LoVo (cell line): ENCODE data around the gene SCAF4.
"Not testable (repeated sequence)": the region's sequence is repeated elsewhere in the genome, so short reads cannot be mapped to it uniquely, and the experiment has no call there.

Experiments
- DNase-seq: peaks from one replicate; pipeline ENCODE4 v3.0.0-alpha.2; 2016; ENCODE audit warnings: low spot score

SCAF4 gene, protein sequence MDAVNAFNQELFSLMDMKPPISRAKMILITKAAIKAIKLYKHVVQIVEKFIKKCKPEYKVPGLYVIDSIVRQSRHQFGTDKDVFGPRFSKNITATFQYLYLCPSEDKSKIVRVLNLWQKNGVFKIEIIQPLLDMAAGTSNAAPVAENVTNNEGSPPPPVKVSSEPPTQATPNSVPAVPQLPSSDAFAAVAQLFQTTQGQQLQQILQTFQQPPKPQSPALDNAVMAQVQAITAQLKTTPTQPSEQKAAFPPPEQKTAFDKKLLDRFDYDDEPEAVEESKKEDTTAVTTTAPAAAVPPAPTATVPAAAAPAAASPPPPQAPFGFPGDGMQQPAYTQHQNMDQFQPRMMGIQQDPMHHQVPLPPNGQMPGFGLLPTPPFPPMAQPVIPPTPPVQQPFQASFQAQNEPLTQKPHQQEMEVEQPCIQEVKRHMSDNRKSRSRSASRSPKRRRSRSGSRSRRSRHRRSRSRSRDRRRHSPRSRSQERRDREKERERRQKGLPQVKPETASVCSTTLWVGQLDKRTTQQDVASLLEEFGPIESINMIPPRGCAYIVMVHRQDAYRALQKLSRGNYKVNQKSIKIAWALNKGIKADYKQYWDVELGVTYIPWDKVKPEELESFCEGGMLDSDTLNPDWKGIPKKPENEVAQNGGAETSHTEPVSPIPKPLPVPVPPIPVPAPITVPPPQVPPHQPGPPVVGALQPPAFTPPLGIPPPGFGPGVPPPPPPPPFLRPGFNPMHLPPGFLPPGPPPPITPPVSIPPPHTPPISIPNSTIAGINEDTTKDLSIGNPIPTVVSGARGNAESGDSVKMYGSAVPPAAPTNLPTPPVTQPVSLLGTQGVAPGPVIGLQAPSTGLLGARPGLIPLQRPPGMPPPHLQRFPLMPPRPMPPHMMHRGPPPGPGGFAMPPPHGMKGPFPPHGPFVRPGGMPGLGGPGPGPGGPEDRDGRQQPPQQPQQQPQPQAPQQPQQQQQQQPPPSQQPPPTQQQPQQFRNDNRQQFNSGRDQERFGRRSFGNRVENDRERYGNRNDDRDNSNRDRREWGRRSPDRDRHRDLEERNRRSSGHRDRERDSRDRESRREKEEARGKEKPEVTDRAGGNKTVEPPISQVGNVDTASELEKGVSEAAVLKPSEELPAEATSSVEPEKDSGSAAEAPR

DNA sequence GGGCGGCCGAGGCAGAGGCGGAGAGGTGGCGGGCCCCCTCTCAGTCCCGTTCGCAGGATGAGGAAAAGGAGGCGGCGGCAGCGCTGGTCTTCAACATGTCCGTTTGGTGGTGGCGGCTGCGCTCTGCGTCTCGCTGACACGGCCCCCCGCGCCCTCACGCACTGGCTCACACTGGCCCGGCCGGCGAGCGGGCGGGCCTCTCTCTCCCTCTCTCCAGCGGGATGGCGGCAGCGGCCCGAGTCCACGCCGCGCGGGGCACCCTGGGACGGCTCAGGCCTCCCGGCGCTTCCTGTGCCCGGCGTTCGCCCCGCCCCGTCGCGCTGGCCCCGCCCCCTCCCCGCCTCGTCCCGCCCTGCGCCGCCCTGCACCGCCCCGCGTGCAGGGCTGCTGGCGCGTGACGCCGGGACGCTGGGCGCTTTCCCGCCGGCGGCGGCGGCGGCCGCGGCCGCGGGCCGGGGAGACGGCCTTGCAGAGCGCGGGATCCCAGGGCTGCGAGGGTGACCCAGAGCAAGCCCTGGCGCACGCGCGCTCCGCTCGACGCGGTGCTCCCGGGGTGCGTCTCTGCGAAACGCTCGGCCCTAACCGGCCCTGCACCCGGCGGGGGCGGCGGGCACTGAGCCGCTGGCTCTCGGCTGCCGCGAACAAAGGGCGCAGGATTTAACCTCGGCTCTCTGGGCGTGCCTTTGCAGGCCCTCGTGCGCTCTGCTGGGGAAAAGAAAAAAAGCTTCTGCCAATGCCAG, at the start of gene SCAF4:
Gene SCAF4 (minus strand): TSS at position 262 of the 740 bp plus-strand sequence. CDS start 426 bp downstream, outside the sequence.
- DNase-seq: peak; percentile 94

DNA sequence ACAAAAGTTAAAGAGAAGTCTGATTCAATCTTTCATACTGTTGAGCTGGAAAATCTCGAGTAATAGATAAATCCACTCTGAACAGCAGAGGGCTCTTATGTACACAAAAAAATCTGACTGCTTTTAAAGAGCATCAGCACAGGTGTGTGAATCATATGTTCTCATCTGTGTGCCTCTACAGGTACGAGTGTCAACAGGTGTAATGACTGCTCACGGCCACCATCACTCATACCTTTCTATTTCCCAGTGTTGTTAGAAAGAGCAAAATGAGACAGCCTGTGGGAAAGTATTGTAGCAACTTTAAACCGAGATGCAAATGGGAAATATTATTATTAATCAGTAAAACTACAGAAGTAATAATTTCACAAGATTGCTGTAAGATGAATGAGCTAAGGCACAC, 49.0 kb upstream of the SCAF4 start:
- DNase-seq: peak; percentile 31

DNA sequence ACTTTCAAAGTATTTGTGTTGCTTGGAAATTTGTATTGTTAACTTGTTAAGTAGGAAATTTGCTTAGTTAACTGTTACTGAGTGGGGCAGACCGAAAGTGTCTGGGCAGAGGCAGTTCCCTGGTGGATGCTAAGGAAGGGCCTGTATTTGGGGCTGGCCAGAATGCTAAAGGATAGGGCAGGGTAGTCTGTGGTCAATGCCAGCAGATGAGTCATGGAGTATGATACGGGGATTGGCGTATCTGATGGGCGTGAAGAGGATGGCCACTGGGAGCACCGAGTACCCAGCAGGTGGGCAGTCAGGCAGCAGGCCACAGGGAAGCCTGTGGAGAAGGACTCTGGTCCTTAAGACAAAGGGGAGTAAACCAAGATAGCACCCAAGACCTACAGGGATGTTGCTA, 46.6 kb upstream of the SCAF4 start:
- DNase-seq: no peak

DNA sequence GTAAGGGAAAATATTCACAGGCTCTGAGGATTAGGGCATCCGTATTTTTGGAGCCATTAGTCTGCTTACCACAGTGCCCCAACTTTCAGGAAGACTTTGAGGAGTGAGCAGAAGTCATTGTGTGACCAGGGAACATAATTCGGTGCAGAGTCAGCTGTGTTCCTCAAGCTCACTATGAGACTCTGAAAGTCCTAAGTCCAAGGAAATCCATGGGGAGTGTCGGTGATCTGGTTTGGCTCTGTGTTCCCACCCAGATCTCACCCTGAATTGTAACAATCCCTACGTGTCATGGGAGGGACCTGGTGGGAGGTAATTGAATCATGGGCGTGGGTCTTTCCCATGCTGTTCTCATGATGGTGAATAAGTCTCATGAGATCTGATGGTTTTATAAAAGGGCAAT, 45.9 kb upstream of the SCAF4 start:
- no peak for DNase-seq

DNA sequence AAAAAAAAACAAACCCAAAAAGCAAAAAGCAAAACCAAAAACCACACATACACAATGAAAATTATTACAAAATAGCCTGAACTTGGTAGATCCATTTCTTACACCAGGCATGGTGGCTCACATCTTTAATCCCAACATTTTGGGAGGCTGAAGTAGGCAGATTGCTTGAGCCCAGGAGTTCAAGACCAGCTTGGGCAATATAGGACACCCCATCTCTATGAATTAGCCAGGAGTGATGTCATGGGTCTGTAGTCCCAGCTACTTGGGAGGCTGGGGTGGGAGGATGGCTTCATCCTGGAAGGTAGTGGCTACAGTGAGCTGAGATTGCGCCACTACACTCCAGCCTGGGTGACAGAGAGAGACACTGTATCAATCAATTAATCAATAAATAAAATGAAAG, 42.1 kb upstream of the SCAF4 start:
- no peak for DNase-seq

DNA sequence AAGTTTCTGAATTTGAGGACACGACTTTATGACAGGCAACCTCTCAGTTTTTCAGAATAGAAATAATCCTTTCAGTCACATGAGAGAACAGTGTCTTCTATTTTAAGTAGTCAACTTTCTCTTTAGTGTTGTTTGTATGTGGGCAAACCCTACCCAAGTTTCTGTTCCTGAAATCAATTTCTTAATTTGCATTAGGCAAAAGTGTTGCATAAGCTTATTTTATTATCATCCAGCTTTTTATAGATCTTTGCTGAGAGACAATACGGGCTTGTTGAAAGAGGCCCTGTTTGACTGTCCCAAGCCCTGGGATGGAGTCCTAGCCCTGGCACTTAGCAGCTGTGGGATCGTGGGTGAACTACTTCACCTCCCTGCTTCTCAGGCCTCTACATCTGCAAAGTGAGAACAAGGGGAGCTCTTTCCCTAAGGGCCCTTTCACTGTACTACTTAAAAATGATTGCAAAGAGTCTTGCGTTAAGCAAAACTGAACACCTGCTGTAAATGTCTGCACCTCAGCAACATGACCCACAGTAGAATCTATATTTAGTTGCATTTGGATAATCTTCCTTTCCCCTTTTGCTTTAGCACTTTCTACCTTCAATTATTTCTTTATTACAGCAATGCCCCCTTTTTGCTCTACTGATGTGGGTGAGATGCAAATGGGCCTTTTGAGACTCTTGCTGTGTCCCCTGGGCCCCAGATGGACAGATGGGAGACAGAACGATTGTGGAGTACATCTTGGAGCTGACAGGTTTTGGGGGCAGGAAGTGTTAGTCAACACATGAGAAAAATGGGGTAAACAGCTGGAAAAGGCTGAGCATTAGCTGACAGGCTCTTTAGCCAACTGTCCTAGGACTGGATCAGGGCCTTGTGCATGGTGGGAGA, 41.0 kb upstream of the SCAF4 start:
- DNase-seq: no peak

DNA sequence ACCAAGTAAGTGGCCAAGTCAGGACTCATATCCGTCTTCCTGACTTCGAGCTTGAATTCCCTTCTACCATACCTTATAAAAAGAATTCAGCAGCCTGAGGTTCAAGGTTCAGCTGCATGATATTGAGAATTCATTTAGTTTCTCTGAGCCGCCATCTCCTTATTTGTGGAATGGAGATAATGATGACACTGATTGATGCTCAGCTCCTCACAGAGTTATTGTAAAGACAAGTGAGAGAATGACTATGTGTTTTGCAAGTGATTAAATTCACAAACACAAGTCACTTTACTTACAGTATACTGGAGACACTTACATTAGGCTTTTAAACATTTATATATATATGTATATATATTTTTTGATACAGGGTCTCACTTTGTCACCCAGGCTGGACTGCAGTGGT, 39.8 kb upstream of the SCAF4 start:
- DNase-seq: no peak

DNA sequence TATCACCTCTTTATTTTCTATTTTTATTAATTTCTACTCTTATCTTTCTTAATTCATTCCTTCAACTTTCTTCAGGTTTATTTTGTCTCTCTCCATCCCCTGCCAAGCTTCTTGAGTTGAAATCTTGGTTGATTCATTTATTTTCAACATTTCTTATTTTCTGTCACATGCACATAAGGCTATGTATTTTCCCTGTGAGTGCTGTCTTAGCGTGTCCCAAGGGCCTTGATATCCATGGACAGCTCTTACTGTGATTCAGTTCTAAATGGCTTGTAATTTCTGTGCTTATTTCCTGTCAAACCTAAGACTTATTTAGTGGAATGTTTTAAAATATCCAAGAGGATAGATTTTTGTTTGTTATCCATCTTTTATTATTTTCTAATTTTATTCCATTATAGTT, 36.8 kb upstream of the SCAF4 start:
- no peak for DNase-seq

DNA sequence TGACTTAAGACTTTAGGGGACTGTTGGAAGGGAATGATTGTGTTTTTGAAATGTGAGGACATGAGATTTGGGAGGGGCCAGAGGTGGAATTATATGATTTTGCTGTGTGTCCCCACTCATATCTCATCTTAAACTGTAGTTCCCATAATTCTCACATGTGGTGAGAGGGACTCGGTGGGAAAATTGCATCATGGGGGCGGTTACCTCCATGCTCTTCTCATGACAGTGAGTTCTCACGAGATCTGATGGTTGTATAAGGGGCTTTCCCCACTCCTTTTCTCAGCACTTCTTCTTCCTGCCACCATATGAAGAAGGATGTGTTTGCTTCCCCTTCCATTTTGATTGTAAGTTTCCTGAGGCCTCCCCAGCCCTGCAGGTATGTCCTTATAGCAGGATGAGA, 35.0 kb upstream of the SCAF4 start:
- no peak for DNase-seq

DNA sequence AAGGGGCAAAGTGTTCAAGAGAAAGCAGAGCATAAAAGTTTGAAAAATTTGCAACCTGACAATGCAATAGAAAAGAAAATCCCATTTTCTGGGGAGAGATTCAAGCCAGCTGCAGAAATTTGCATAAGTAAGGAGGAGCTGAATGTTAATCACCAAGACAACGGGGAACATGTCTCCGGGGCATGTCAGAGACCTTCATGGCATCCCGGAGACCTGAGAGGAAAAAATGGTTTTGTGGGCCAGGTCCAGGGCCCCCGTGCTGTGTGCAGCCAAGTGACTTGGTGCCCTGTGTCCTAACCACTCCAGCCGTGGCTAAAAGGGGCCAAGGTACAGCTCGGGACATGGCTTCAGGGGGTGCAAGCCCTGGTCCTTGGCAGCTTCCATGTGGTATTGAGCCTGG, 33.9 kb upstream of the SCAF4 start:
- not testable (repeated sequence) for DNase-seq

DNA sequence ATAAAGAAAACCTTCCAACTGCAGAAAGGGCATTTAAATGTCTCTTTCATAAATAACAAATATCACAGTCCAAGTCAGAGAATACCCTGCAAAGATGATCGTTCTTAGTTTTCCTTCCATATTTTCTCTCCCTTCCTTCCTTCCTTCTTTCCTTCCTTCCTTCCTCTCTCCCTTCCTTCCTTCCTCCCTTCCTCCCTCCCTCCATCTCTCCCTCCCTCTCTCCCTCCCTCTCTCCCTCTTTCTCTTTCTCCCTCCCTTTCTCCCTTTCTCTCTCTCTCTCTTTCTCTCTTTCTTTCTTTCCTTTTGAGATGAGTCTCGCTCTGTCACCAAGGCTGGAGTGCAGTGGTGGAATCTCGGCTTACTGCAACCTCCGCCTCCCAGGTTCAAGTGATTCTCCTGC, 29.0 kb upstream of the SCAF4 start:
- no peak for DNase-seq

DNA sequence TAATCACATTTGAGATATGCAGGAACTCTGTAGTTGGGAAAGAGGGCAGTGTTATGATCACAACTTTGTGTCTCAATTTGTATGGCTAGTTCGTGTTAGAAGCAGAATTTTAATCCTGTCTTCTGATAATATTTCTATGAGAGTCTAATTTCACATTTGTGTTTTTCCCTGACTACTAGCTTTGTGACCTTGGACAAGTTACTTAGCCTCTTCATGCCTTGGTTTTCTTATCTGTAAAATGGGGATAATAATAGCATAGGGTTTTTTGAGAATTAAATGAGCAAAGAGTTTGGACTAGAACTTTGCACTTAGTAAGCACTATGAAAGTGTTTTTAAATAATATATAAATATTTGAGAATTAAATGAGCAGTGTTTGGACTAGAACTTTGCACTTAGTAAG, 24.9 kb upstream of the SCAF4 start:
- no peak for DNase-seq

DNA sequence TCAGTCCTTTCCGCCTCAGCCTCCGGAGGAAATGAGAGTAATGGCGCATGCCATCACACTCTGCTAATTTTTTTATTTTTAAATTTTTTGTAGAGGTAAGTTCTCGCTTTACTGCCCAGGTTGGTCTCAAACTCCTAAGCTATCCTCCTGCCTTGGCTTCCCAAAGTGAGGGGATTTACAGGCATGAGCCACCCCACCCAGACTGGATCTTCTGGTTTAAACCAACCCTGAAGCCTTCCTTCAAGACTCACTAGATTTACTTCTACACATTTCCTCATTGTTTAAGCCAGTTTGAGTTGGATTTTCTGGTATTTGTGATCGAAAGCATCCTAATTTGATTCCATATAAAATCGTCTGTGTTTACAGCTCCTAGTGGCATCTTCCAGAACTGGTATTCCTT, 23.1 kb upstream of the SCAF4 start:
- no peak for DNase-seq

DNA sequence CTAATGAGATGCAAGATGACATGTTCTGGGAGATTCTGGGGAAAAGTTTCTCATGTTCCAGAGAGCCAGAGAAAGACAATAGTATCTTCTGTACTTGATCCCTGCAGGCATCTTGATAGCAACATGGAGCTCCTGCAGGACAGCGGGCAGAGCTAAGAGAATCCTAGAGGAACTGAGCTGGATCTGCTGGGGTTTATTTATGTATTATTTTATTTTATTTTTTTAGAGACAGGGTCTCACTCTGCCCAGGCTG, 22.7 kb upstream of the SCAF4 start:
- no peak for DNase-seq

DNA sequence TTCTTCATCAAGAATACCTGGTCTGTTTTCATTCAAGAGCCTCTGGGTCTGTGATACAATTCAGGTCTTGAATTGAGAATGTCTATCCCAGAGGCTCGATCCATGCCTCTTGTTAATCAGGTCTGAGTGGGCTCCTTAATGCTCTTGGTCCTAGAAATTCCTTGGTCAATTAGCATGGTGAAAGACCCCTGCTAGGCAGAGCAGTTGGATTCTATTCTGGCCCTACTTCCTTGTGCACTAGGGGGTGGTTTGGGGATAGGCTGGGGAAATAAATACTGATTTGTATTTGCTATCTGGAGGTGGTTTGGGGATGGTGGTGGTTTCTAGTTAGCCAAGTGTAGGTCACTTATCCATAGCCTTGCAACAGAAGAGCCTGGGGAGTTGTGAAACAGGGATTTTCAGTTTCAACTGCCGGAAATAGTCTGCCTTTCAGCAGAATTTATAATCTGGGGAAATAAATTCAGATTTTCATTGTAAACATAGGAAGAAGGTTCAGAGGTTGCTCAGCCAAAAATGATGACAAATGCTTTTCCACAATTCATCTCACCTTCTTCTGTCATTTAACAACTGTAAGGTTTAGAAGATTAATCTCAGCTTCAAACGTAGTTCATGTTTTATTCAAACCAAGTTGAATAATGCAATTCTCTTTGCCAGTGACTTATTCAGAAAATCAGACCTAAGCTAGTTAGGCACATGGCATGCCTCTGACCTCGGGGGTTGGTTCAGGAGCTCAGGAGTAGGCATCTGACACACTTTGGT, 22.2 kb upstream of the SCAF4 start:
- DNase-seq: no peak

DNA sequence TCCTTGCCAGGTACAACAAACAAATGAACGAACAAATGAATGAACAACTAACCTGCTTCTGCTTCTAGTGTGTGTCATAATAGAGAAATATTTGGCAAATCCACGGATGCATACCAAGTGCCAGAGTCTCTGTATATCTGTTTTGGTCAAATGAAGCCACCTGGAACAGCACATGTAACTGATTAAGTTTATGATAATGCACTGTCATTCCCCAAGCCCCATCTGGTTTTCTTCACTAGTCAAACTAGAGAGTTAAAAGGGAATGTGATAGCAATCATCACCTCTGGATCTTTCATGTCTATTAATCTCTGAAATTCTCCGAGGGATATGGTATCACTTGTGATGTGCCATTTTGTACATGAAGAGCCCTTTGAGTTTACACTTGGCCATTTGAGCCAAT, 21.0 kb upstream of the SCAF4 start:
- no peak for DNase-seq

DNA sequence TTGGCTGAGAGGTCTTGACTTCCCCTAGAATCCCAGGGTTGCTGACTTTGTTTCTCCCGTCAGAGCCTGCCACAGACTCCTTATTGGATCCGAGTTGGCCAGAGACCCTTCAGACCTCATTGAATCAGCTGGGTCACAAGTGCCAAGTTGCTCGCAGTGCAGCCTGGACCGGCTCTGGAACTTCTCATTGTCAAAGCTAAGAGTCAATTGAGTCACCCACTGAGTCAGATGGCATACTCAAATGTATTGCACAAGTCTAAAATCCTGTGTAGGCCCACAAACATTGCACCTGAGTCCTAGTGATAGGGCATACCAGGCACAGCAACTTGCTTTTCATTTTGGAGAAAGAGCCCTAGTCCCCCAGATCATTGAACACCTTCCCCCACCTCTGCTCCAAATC, 20.4 kb upstream of the SCAF4 start:
- DNase-seq: no peak

DNA sequence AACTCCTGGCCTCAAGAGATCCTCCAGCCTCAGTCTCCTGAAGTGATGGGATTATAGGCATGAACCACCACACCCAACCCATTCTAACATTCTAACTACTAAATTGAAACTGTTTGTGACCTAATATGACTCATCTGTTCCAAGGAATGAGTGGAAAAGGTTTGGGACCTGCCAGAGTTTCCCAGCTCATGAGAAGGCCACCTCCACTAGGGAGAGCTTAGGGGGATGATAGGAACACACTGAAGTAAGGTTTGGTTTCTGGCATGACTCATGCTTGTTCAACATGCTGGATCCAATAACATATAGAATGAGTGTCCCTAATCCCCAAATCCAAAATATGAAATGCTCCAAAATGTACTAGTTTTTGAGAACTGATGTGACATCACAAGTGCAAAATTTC, 18.9 kb upstream of the SCAF4 start:
- no peak for DNase-seq

DNA sequence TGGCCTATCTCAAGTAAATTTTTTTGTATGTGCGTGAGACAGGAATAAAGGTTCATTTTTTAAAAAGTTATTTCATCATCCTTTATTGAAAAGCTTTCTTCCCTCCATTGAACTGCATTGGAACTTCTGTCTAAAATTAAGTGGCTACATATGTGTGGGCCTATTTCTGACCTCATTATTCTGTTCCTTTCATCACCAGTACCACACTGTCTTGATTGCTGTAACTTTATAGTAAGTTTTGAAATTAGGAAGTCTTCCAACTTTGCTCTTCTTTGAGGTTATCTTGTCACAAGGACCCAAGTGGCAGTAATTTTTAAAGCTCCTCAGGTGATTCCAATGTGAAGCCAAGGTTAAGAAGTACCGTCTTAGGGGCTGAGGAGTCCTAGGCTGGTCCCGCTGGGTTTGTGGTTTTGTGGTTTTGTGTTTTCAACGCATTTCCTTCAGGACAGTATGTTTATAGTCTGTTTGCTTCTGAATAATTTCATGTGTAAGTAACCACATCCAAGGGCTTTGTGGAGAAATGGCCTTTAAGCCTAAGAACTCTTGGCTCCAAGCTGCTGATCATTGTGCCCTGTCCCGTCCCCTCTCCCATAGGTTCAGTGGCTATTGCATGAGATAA, 12.4 kb upstream of the SCAF4 start:
- DNase-seq: peak; percentile 8

DNA sequence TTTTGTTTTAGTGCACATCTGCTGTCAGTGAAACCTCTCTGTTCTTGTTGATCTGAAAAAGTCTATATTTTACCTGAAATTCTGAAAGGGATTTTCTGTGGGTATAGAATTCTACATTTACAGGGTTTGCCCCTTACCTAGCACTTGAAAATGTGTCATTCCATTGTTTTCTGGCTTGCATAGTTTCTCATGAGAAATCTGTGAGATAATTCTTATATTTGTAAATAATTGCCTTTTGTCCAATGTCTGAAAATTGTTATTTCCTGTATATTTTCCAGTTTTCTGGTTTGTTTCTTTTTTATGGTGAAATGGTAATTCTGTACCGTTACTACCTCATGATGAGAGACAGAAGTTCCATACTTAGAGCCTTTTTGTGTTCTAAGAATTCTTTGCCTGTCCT, 11.8 kb upstream of the SCAF4 start:
- DNase-seq: no peak
